Suprapubic skin (tissue), 4 donors: ENCODE measurements around the gene ACP5. TPM values are rescaled to one million over a fixed set of nuclear protein-coding genes. Genes with fewer than 3 reads are reported as not detected.

ENCODE experiments used
- DNase-seq, 2 donors: peaks; one replicate each; pipeline ENCODE4 v3.0.0-alpha.2; 2019; ENCODE audit warnings: low spot score in 2 of 2
- H3K27ac ChIP-seq: fragments of 200-600 bp; sonication (generic); one replicate; pipeline ENCODE4 v1.5.1; 2019
- H3K27me3 ChIP-seq: fragments of 200-600 bp; sonication (generic); one replicate; pipeline ENCODE4 v1.5.1; 2019
- H3K36me3 ChIP-seq: fragments of 200-600 bp; sonication (generic); one replicate; pipeline ENCODE4 v1.5.1; 2019
- H3K4me1 ChIP-seq: fragments of 200-600 bp; sonication (generic); one replicate; pipeline ENCODE4 v1.5.1; 2019
- H3K4me3 ChIP-seq: fragments of 200-600 bp; sonication (generic); one replicate; pipeline ENCODE4 v1.5.1; 2019; ENCODE audit warnings: mild to moderate bottlenecking
- H3K9me3 ChIP-seq: fragments of 200-600 bp; sonication (generic); one replicate; pipeline ENCODE4 v1.5.1; 2019
- EP300 ChIP-seq: sonication (generic); formaldehyde crosslinking; IDR thresholded peaks from one replicate; pipeline ENCODE4 v1.6.1; 2017; ENCODE audit warnings: antibody characterized with exemption
- POLR2A ChIP-seq, 2 donors: fragments of 450-650 bp; IDR thresholded peaks; one replicate each; pipeline ENCODE4 v1.6.1; 2017; ENCODE audit warnings: antibody characterized with exemption in 2 of 2, mild to moderate bottlenecking in 2 of 2, moderate library complexity in 2 of 2
- POLR2AphosphoS5 ChIP-seq, 3 donors: sonication (generic); formaldehyde crosslinking; IDR thresholded peaks; one replicate each; pipeline ENCODE4 v1.6.1; 2017; ENCODE audit warnings: antibody characterized with exemption in 3 of 3
- WGBS: methylation state at CpG from one replicate; pipeline ENCODE4 v1.1.5; 2018; 5-methylcytosine and 5-hydroxymethylcytosine counted together
- total RNA-seq, 4 donors: library from RNA; depleted of rRNA; stranded (reverse); fragments of >200 nt; gene quantifications; one replicate each; pipeline ENCODE4 v1.1.0, GENCODE V29; 2016
- TF ChIP-seq, protein P1 (sequence below), 2 donors: fragments of 200-600 bp in 1 of 2; fragments of 450-650 bp in 1 of 2; sonication (generic) in 1 of 2; IDR thresholded peaks; one replicate each; pipeline ENCODE4 v1.5.1; 2016 to 2019; ENCODE audit warnings: antibody characterized with exemption in 2 of 2, mild to moderate bottlenecking in 1 of 2, moderate library complexity in 1 of 2

Gene ACP5
- total RNA-seq, 4 donors from 2014 or later: 18.0 to 40.1 (median 32.8) TPM

DNA sequence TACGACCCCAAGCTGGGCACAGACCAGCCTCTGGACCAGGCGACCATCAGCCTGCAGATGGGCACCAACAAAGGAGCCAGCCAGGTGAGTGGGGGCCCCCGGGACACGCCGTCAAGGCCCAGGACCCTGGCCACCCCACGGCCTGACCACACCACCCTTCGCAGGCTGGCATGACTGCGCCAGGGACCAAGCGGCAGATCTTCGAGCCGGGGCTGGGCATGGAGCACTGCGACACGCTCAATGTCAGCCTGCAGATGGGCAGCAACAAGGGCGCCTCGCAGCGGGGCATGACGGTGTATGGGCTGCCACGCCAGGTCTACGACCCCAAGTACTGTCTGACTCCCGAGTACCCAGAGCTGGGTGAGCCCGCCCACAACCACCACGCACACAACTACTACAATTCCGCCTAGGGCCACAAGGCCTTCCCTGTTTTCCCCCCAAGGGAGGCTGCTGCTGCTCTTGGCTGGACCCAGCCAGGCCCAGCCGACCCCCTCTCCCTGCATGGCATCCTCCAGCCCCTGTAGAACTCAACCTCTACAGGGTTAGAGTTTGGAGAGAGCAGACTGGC is 28.0 kb downstream of the ACP5 start:
- Histone ChIP-seq H3K4me1 (no peaks in the 10 kb centered on the region), H3K9me3 (no peaks in the 10 kb centered on the region), H3K36me3 (peaks cover 28% of the 10 kb centered on the region), H3K27ac (no peak overlapping the region), H3K27me3 (no peaks in the 10 kb centered on the region), H3K4me3 (no peak overlapping the region)
- WGBS: 89% methylated on average over 20 of the region's 24 CpGs
- no peak for DNase-seq
- TF ChIP-seq POLR2AphosphoS5 (IDR thresholded peaks at IDR 0.05): no peak
- no peak for TF ChIP-seq POLR2A (IDR thresholded peaks at IDR 0.05)
- TF ChIP-seq, protein P1, sequence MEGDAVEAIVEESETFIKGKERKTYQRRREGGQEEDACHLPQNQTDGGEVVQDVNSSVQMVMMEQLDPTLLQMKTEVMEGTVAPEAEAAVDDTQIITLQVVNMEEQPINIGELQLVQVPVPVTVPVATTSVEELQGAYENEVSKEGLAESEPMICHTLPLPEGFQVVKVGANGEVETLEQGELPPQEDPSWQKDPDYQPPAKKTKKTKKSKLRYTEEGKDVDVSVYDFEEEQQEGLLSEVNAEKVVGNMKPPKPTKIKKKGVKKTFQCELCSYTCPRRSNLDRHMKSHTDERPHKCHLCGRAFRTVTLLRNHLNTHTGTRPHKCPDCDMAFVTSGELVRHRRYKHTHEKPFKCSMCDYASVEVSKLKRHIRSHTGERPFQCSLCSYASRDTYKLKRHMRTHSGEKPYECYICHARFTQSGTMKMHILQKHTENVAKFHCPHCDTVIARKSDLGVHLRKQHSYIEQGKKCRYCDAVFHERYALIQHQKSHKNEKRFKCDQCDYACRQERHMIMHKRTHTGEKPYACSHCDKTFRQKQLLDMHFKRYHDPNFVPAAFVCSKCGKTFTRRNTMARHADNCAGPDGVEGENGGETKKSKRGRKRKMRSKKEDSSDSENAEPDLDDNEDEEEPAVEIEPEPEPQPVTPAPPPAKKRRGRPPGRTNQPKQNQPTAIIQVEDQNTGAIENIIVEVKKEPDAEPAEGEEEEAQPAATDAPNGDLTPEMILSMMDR (IDR thresholded peaks at IDR 0.05): no peak
- no peak for TF ChIP-seq EP300

DNA sequence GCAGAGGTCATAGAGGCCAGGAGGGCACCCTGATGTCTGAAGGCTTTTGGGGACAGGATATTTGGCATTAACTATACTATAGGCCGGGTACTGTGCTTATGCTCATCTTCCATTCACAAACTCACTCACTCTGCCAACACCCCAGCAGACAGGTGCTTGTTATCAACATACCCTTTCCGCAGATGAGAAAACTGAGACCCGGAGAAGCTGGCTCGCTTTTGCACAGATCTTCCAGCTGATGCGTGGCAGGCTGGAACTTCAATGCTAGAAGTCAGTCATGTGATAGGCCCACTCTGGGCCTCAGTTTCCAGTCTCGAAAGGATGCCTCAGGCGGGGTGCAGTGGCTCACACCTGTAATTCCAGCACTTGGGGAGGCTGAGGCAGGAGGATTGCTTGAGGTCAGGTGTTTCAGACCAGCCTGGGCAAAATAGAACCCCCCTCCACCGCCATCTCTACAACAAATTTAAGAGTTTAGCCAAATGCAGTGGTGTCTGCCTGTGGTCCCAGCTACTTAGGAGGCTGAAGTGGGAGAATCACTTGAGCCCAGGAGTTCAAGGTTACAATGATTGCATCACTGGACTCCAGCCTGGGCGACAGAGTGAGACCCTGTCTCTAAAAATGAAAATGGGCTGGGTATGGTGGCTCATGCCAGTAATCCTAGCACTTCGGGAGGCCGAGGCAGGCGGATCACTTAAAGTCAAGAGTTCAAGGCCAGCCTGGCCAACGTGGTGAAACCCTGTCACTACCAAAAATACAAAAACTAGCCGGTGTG is 29.3 kb downstream of the ACP5 start:
- Histone ChIP-seq H3K27ac (no peak overlapping the region), H3K9me3 (no peaks in the 10 kb centered on the region), H3K4me1 (no peaks in the 10 kb centered on the region), H3K4me3 (no peak overlapping the region), H3K27me3 (no peaks in the 10 kb centered on the region), H3K36me3 (peaks cover 14% of the 10 kb centered on the region)
- 89% methylated on average over 14 of the region's 14 CpGs for WGBS
- no peak for DNase-seq
- no peak for TF ChIP-seq EP300
- TF ChIP-seq, protein P1 (IDR thresholded peaks at IDR 0.05): no peak
- no peak for TF ChIP-seq POLR2AphosphoS5 (IDR thresholded peaks at IDR 0.05)
- no peak for TF ChIP-seq POLR2A (IDR thresholded peaks at IDR 0.05)

DNA sequence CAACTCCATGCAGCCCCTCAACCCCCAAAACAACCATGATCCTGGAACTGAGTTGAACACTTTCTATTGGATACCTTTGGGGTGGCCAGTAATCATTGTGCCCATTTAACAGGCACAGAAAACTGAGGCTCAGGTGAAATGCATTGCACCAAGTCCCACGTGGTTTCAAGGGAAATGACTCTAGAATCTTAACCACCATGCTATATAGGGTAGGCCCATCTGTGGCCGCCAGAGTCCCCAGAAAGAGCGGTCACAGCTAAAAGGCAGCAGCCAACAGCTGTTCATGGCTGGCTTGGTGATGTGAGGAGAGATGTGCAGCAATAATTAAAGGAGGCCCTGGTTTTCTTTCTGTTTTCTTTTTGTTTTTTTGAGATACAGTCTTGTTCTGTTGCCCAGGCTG is 36.2 kb downstream of the ACP5 start:
- Histone ChIP-seq H3K27ac (no peak overlapping the region), H3K27me3 (peaks cover 19% of the 10 kb centered on the region)
- 72% methylated on average over 3 of the region's 3 CpGs for whole genome bisulfite sequencing

DNA sequence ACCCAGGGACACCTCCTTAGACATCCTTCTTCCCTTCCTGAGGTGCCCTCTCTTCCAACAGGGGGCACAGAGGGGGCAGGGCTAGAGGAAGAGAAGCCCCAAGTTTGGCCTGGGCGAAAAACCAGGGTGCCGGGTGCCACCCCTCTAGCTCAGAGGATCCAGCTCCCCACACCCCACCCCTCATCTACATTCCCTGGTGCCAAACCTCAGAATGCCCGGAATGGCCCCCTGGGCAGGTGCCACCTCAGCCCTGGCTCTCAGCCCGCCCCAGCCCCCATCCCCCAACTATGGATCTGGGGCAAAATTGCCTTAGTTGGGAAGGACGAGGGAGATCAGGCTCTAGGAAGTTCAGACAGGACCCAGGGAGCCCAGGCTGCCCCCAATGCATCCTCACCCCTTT is 36.8 kb downstream of the ACP5 start:
- no peak for TF ChIP-seq POLR2AphosphoS5 (IDR thresholded peaks at IDR 0.05)
- no peak for TF ChIP-seq POLR2A (IDR thresholded peaks at IDR 0.05)
- no peak for TF ChIP-seq EP300
- TF ChIP-seq, protein P1 (IDR thresholded peaks at IDR 0.05): no peak
- no peak for DNase-seq
- H3K27ac ChIP-seq: no peak overlapping the region
- no peaks in the 10 kb centered on the region for H3K9me3 ChIP-seq
- 49% methylated on average over 4 of the region's 5 CpGs for WGBS
- no peaks in the 10 kb centered on the region for H3K36me3 ChIP-seq
- H3K4me3 ChIP-seq: no peak overlapping the region
- peaks cover 12% of the 10 kb centered on the region for H3K4me1 ChIP-seq
- H3K27me3 ChIP-seq: peaks cover 19% of the 10 kb centered on the region

More for the DNA sequence above, 36.2 kb downstream of the ACP5 start:
- Histone ChIP-seq H3K9me3 (no peaks in the 10 kb centered on the region), H3K4me3 (no peak overlapping the region), H3K36me3 (no peaks in the 10 kb centered on the region), H3K4me1 (peaks cover 6% of the 10 kb centered on the region)
- no peak for DNase-seq
- no peak for TF ChIP-seq EP300
- TF ChIP-seq, protein P1 (IDR thresholded peaks at IDR 0.05): no peak
- no peak for TF ChIP-seq POLR2A (IDR thresholded peaks at IDR 0.05)
- no peak for TF ChIP-seq POLR2AphosphoS5 (IDR thresholded peaks at IDR 0.05)
